ENCODE results near the gene HOXA13.
A peak's percentile ranks its signal among the peaks of the same experiment; 100 is the strongest.

Gene HOXA13

GRCh38 chr7:27199849-27200760 lies at the start of gene HOXA13:
Gene HOXA13, minus strand, starts transcription at chr7:27200091. Its CDS starts 14 bp downstream, at chr7:27200077.
- peak; percentile 88 for DNase-seq (ENCODE audit: low read depth)

- DNase-seq (ENCODE audit: low read depth), result no peak
Measured at GRCh38 chr7:27248911-27249723, 49.2 kb upstream of the HOXA13 start.

- no peak for DNase-seq (ENCODE audit: low read depth)
Measured at GRCh38 chr7:27248427-27248806, 48.5 kb upstream of the HOXA13 start.

GRCh38 chr7:27247452-27248426 lies 47.8 kb upstream of the HOXA13 start:
- no peak for DNase-seq (ENCODE audit: low read depth)

GRCh38 chr7:27247000-27247399 lies 47.1 kb upstream of the HOXA13 start:
- DNase-seq (ENCODE audit: low read depth), result no peak

GRCh38 chr7:27245798-27246691 lies 46.2 kb upstream of the HOXA13 start:
- no peak for DNase-seq (ENCODE audit: low read depth)

- no peak for DNase-seq (ENCODE audit: low read depth)
Measured at GRCh38 chr7:27245124-27245797, 45.4 kb upstream of the HOXA13 start.

GRCh38 chr7:27244488-27245123 lies 44.7 kb upstream of the HOXA13 start:
- DNase-seq (ENCODE audit: low read depth), result no peak

- DNase-seq (ENCODE audit: low read depth), result no peak
Measured at GRCh38 chr7:27243340-27244163, 43.7 kb upstream of the HOXA13 start.

- peak; percentile 21 for DNase-seq (ENCODE audit: low read depth)
Measured at GRCh38 chr7:27242555-27243339, 42.9 kb upstream of the HOXA13 start, which contains the start of gene EVX1. Gene EVX1, plus strand, starts transcription at chr7:27242802. Its CDS starts 229 bp downstream, at chr7:27243031.

- DNase-seq (ENCODE audit: low read depth), result no peak
Measured at GRCh38 chr7:27242154-27242553, 42.3 kb upstream of the HOXA13 start.

- DNase-seq (ENCODE audit: low read depth), result no peak
Measured at GRCh38 chr7:27241189-27242056, 41.5 kb upstream of the HOXA13 start.

- DNase-seq (ENCODE audit: low read depth), result no peak
Measured at GRCh38 chr7:27240015-27240731, 40.3 kb upstream of the HOXA13 start.

- no peak for DNase-seq (ENCODE audit: low read depth)
Measured at GRCh38 chr7:27239387-27240014, 39.6 kb upstream of the HOXA13 start.

- no peak for DNase-seq (ENCODE audit: low read depth)
Measured at GRCh38 chr7:27238979-27239386, 39.1 kb upstream of the HOXA13 start.
